ENCODE measurements around the gene HK1. TPM values are rescaled to one million over a fixed set of nuclear protein-coding genes. Genes with fewer than 3 reads are reported as not detected.
"Not testable (repeated sequence)": the region's sequence is repeated elsewhere in the genome, so short reads cannot be mapped to it uniquely, and the experiment has no call there.

The HK1 gene
- total RNA-seq, 2 donors from 2014 or later, result 150 to 158 TPM

DNA sequence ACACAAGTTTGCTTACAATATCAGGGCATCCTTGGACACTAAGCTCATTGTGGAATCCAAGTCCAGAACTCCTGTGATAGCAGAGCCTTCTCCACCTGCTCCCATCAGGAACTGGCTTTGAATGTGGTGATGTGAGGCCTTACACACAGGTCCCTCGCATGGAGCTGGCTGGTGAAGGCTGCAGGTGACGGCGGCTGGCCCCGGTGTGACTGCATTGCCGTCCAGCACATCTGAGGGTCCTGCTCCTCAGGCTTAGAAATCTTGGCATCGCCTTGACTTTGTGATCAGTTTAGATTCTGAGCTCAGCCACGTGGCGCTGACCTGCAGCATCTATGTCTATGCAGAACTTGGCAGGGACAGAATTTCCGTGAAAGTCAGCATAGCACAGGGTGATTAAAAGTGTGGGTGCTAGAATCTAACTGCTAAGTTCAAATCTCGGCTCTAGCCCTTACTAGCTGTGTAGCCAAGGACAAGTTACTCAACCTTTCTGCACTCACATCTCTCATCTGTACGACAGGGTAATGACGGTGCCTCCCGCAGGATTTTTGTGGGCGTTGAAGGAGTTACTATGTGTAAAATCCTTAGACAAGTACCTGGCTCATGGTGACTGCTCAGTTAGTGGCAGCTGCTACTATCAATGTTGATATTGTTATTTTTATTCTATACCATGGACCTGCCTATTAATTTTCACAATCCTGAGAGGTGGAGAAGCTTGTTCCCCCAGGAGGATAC lies 31.5 kb upstream of the HK1 start:
- Histone ChIP-seq H3K4me1 (ENCODE audit: control insufficient read depth in 1 of 2, low read depth in 2 of 2) (no peaks in the 10 kb centered on the region), H3K27me3 (replicated peaks; ENCODE audit: insufficient read depth) (no peaks in the 10 kb centered on the region), H3K4me3 (no peak overlapping the region), H3K36me3 (no peaks in the 10 kb centered on the region), H3K9me3 (no peaks in the 10 kb centered on the region), H3K27ac (no peak overlapping the region)
- DNase-seq (ENCODE audit: low spot score) (no peak), ATAC-seq (ENCODE audit: insufficient number of reproducible peaks, low FRiP score, low read depth) (no peak)
- TF ChIP-seq CTCF (IDR thresholded peaks at IDR 0.05), result no peak

DNA sequence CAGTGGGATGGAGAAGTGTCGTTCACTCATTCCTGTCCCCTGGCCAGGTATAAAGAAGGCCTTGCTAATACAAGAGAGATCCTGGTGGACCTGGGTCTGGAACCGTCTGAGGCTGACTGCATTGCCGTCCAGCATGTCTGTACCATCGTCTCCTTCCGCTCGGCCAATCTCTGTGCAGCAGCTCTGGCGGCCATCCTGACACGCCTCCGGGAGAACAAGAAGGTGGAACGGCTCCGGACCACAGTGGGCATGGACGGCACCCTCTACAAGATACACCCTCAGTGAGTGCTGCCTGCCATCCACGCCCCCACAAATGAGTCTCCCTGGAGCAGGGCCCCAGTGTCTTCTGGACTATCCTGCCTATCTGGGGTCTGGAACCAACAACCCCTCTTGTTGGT lies 31.0 kb upstream of the HK1 start:
- no peak for TF ChIP-seq CTCF (IDR thresholded peaks at IDR 0.05)
- Histone ChIP-seq H3K4me3 (no peak overlapping the region), H3K27me3 (replicated peaks; ENCODE audit: insufficient read depth) (no peaks in the 10 kb centered on the region), H3K9me3 (no peaks in the 10 kb centered on the region), H3K4me1 (ENCODE audit: control insufficient read depth in 1 of 2, low read depth in 2 of 2) (no peaks in the 10 kb centered on the region), H3K36me3 (no peaks in the 10 kb centered on the region), H3K27ac (no peak overlapping the region)
- ATAC-seq (ENCODE audit: insufficient number of reproducible peaks, low FRiP score, low read depth), result no peak
- DNase-seq (ENCODE audit: low spot score), result no peak

- H3K36me3 ChIP-seq, result no peaks in the 10 kb centered on the region
- H3K9me3 ChIP-seq, result no peaks in the 10 kb centered on the region
- H3K27ac ChIP-seq, result no peak overlapping the region
- DNase-seq (ENCODE audit: low spot score) (no peak), ATAC-seq (ENCODE audit: insufficient number of reproducible peaks, low FRiP score, low read depth) (no peak)
- no peak for TF ChIP-seq CTCF (IDR thresholded peaks at IDR 0.05)
- H3K4me1 ChIP-seq (ENCODE audit: control insufficient read depth in 1 of 2, low read depth in 2 of 2), result no peaks in the 10 kb centered on the region
- H3K27me3 ChIP-seq (replicated peaks; ENCODE audit: insufficient read depth), result no peaks in the 10 kb centered on the region
- H3K4me3 ChIP-seq, result no peak overlapping the region
Observed at GRCh38 chr10:69248117-69248730, 30.1 kb upstream of the HK1 start.

- ATAC-seq (ENCODE audit: insufficient number of reproducible peaks, low FRiP score, low read depth) (no peak), DNase-seq (ENCODE audit: low spot score) (no peak)
- no peak for TF ChIP-seq CTCF (IDR thresholded peaks at IDR 0.05)
- Histone ChIP-seq H3K36me3 (no peaks in the 10 kb centered on the region), H3K27me3 (replicated peaks; ENCODE audit: insufficient read depth) (no peaks in the 10 kb centered on the region), H3K4me3 (no peak overlapping the region), H3K9me3 (no peaks in the 10 kb centered on the region), H3K27ac (no peak overlapping the region), H3K4me1 (ENCODE audit: control insufficient read depth in 1 of 2, low read depth in 2 of 2) (no peaks in the 10 kb centered on the region)
Observed at GRCh38 chr10:69250041-69250440, 28.3 kb upstream of the HK1 start.

- H3K4me1 ChIP-seq (ENCODE audit: control insufficient read depth in 1 of 2, low read depth in 2 of 2); H3K27me3 ChIP-seq (replicated peaks; ENCODE audit: insufficient read depth); H3K27ac ChIP-seq; H3K4me3 ChIP-seq; H3K9me3 ChIP-seq; H3K36me3 ChIP-seq; ATAC-seq (ENCODE audit: insufficient number of reproducible peaks, low FRiP score, low read depth); DNase-seq (ENCODE audit: low spot score): not testable (repeated sequence)
Observed at GRCh38 chr10:69251417-69251816, 26.9 kb upstream of the HK1 start.

Measured in thoracic aorta (tissue), 2 donors.